A549 (cell line): ENCODE data around the gene PRSS27. TPM values are rescaled to one million over a fixed set of nuclear protein-coding genes. Genes with fewer than 3 reads are reported as not detected.
A peak's percentile ranks its signal among the peaks of the same experiment; 100 is the strongest.

ENCODE experiments used
- ATAC-seq, 2 experiments: fragments of 200-7000 bp in 1 of 2; fragments of >200 bp in 1 of 2; cut with Nextera tagmentation in 1 of 2; cut with Tn5 transposase in 1 of 2; 3 replicates each; pipeline versions ENCODE4 v1.8.0 to v1.9.1; 2018 to 2020; ENCODE audit warnings: mild to moderate bottlenecking in 1 of 2, moderate library complexity in 1 of 2
- CTCF ChIA-PET: fragments of 300-600 bp; sonication (Branson Sonifier 250); formaldehyde crosslinking; extraction: SDS; loops from one replicate; lab custom pipeline; 2021; ENCODE audit warnings: antibody characterized with exemption, inconsistent platforms; lab: Yijun Ruan, JAX
- POLR2A ChIA-PET: fragments of 350-600 bp; formaldehyde crosslinking; extraction: SDS; loops from one replicate; lab custom pipeline; 2021; ENCODE audit warnings: antibody characterized with exemption, inconsistent platforms; lab: Yijun Ruan, JAX
- DNase-seq, 2 experiments: peaks; one replicate each; pipeline versions ENCODE4 v3.0.0 to v3.0.0-alpha.2; 2011 to 2016; ENCODE audit warnings: low read depth in 1 of 2, low spot score in 1 of 2
- FAIRE-seq: peaks from 2 replicates; lab custom pipeline; 2011; peaks lifted over from hg19 to GRCh38; lab: Jason Lieb, UNC
- H3K27ac ChIP-seq, 2 experiments: fragments of >200 bp; sonication (Bioruptor Twin); formaldehyde crosslinking; 3 replicates each; pipeline ENCODE4 v1.5.1; 2016 to 2017
- H3K4me1 ChIP-seq: fragments of >200 bp; sonication (Bioruptor Twin); formaldehyde crosslinking; 3 replicates; pipeline ENCODE4 v1.6.1; 2016
- H3K4me2 ChIP-seq: fragments of >200 bp; sonication (Bioruptor Twin); formaldehyde crosslinking; 3 replicates; pipeline ENCODE4 v1.6.1; 2016
- H3K4me3 ChIP-seq: fragments of >200 bp; sonication (Bioruptor Twin); formaldehyde crosslinking; 3 replicates; pipeline ENCODE4 v1.5.1; 2016
- H3K9me3 ChIP-seq: fragments of >200 bp; sonication (Bioruptor Twin); formaldehyde crosslinking; 3 replicates; pipeline ENCODE4 v1.6.1; 2016
- CEBPB ChIP-seq, 2 experiments: fragments of >200 bp in 1 of 2; sonication (Bioruptor Twin) in 1 of 2; formaldehyde crosslinking in 1 of 2; IDR thresholded peaks; 2 replicates each; pipeline ENCODE4 v1.6.1; 2012 to 2016
- CHD2 ChIP-seq: fragments of 150-350 bp; IDR thresholded peaks from 2 replicates; pipeline ENCODE4 v1.6.1; 2014; ENCODE audit warnings: low read length; ENCODE audit not compliant: partially characterized antibody
- ESRRA ChIP-seq: fragments of 150-350 bp; IDR thresholded peaks from 2 replicates; pipeline ENCODE4 v1.6.1; 2014; ENCODE audit warnings: mild to moderate bottlenecking, low read length, borderline replicate concordance
- FOSB ChIP-seq: fragments of 250-450 bp; sonication (Bioruptor Pico); IDR thresholded peaks from 2 replicates; pipeline ENCODE4 v1.5.0; 2020; ENCODE audit warnings: mild to moderate bottlenecking, moderate library complexity
- FOSL2 ChIP-seq, 2 experiments: fragments of 450-650 bp in 1 of 2; fragments of >200 bp in 1 of 2; sonication (Bioruptor Twin) in 1 of 2; formaldehyde crosslinking; IDR thresholded peaks; 2 replicates each; pipeline versions ENCODE4 v1.5.0 to v1.6.1; 2016 to 2020; ENCODE audit warnings: mild to moderate bottlenecking in 1 of 2, moderate library complexity in 1 of 2
- FOXS1 ChIP-seq: fragments of 250-450 bp; sonication (Bioruptor Pico); IDR thresholded peaks from 2 replicates; pipeline ENCODE4 v1.5.0; 2020; ENCODE audit warnings: mild to moderate bottlenecking, moderate library complexity
- GATA3 ChIP-seq: IDR thresholded peaks from 2 replicates; pipeline ENCODE4 v1.6.1; 2012; ENCODE audit warnings: borderline replicate concordance
- HDAC2 ChIP-seq: fragments of 200-600 bp; sonication (generic); IDR thresholded peaks from 2 replicates; pipeline ENCODE4 v1.6.1; 2016
- HEYL ChIP-seq: fragments of 250-450 bp; sonication (Bioruptor Pico); IDR thresholded peaks from 2 replicates; pipeline ENCODE4 v1.8.0; 2021; ENCODE audit warnings: mild to moderate bottlenecking, moderate library complexity
- HOXB5 ChIP-seq: fragments of 250-450 bp; sonication (Bioruptor Pico); IDR thresholded peaks from 2 replicates; pipeline ENCODE4 v1.5.0; 2020; ENCODE audit warnings: mild to moderate bottlenecking, moderate library complexity
- JUN ChIP-seq, 2 experiments: fragments of >200 bp; sonication (Bioruptor Twin); formaldehyde crosslinking; IDR thresholded peaks; 2 replicates in 1 of 2; 3 replicates in 1 of 2; pipeline ENCODE4 v1.6.1; 2016 to 2017
- KDM5A ChIP-seq: fragments of 200-600 bp; sonication (generic); IDR thresholded peaks from 2 replicates; pipeline ENCODE4 v1.6.1; 2016; ENCODE audit warnings: antibody characterized with exemption, mild to moderate bottlenecking
- MAFK ChIP-seq: fragments of 450-650 bp; IDR thresholded peaks from 2 replicates; pipeline ENCODE4 v1.6.1; 2014; ENCODE audit not compliant: partially characterized antibody
- MAZ ChIP-seq: fragments of 150-350 bp; IDR thresholded peaks from 2 replicates; pipeline ENCODE4 v1.6.1; 2014; ENCODE audit warnings: antibody characterized with exemption, low read depth, low read length, borderline replicate concordance
- NR3C1 ChIP-seq: fragments of >200 bp; sonication (Bioruptor Twin); formaldehyde crosslinking; IDR thresholded peaks from 3 replicates; pipeline ENCODE4 v1.6.1; 2017
- POLR2AphosphoS2 ChIP-seq: conservative IDR thresholded peaks from 2 replicates; pipeline ENCODE4 v1.6.1; 2012; ENCODE audit warnings: low read length, improper control_type of control experiment, inconsistent platforms
- RNF2 ChIP-seq: fragments of 200-600 bp; sonication (generic); IDR thresholded peaks from 2 replicates; pipeline ENCODE4 v1.6.1; 2016; ENCODE audit warnings: low read depth, mild to moderate bottlenecking, antibody characterized with exemption, moderate library complexity, borderline replicate concordance
- SREBF2 ChIP-seq: fragments of 450-650 bp; IDR thresholded peaks from 2 replicates; pipeline ENCODE4 v1.6.1; 2014; ENCODE audit warnings: mild to moderate bottlenecking, moderate library complexity
- TFCP2L1 ChIP-seq: fragments of 250-450 bp; sonication (Bioruptor Pico); IDR thresholded peaks from 2 replicates; pipeline ENCODE4 v1.5.0; 2021; ENCODE audit warnings: mild to moderate bottlenecking
- TP53 ChIP-seq: fragments of 250-450 bp; sonication (Bioruptor Pico); IDR thresholded peaks from 2 replicates; pipeline ENCODE4 v1.5.0; 2021; ENCODE audit warnings: mild to moderate bottlenecking, moderate library complexity
- WGBS: methylation state at CpG from one replicate; pipeline ENCODE4 v1.1.6; 2017; ENCODE audit errors: missing lambda C conversion rate; 5-methylcytosine and 5-hydroxymethylcytosine counted together
- polyA plus RNA-seq, 4 experiments: library from polyadenylated mRNA; depleted of rRNA in 3 of 4; stranded (reverse); fragments of >200 nt; fragmentation: RNase III in 1 of 4; extraction: RNeasy Plus Mini Kit Qiagen cat#74134 plus additional on column Dnase treatment in 1 of 4; gene quantifications; 2 replicates in 3 of 4; 3 replicates in 1 of 4; pipeline ENCODE4 v1.2.3, GENCODE V29; 2011 to 2017
- TF ChIP-seq, protein P1 (sequence below): fragments of 150-350 bp; IDR thresholded peaks from 2 replicates; pipeline ENCODE4 v1.6.1; 2014; ENCODE audit warnings: low read depth, mild to moderate bottlenecking, low read length
- TF ChIP-seq, protein P2 (sequence below): IDR thresholded peaks from 2 replicates; pipeline ENCODE4 v1.6.1; 2012; ENCODE audit warnings: low read depth, borderline replicate concordance
- TF ChIP-seq, protein P3 (sequence below): fragments of >200 bp; sonication (Bioruptor Twin); formaldehyde crosslinking; IDR thresholded peaks from 2 replicates; pipeline ENCODE4 v1.6.1; 2016

Gene PRSS27
- polyA plus RNA-seq, 2 of the 4 experiments (the other 2 are of a cell fraction), result 1.00 to 1.2 TPM

DNA sequence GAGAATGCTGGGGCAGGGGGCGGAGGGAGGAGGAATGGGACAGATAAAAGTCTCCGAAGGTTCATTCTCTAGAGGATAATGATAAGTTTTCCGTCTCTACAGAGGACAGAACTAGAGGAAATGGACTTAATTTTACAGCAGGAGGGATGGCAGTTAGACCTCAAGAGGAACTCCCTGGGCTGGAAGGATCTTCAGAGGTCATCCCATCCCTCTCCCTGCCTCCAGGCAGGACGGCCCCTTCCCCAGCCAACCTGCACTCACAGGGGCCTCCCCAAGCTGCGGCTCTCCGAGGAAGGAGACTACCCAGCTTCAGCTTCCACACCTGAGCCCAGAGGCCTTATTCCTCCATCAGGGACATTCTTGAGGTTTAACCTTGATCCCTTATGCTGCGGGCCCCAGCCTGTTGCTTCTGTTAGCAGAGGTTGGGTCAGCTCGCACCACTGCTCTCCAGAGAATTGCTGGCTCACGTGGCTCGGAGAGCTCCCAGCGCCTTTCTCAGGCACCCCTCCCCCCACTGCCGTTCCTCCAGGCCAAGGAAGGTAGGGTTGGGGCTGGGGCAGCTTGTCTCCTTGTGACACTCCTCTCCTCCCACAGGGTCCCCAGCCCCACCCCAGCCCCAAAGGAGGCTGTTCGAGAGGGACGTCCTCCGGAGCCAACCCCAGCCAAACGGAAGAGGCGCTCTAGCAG is 48.5 kb upstream of the PRSS27 start:
- no peaks in the 10 kb centered on the region for H3K9me3 ChIP-seq
- ChIA-PET POLR2A (interaction anchor here (0.7 to 1.2 kb wide), 3 partner anchors 9 to 16 kb away, joined by 3 to 4 read pairs (median 3); partner anchors contain the start of gene SRRM2), CTCF (interaction anchor here (0.7 to 2.8 kb wide), 15 partner anchors 9 to 215 kb away, joined by 3 to 10 read pairs (median 4); partner anchors contain the start of genes PRSS41 and SRRM2)
- ATAC-seq (no peak), DNase-seq (no peak), FAIRE-seq (no peak)
- peak overlapping the region in 1 of 2 experiments; percentile 52; a peak in 1 of 6 replicates for H3K27ac ChIP-seq
- no peak overlapping the region for H3K4me2 ChIP-seq
- no peak overlapping the region for H3K4me3 ChIP-seq
- TF ChIP-seq HOXB5 (no peak), FOSB (CRISPR knock-in tag) (no peak), ESRRA (no peak), SREBF2 (no peak), POLR2AphosphoS2 (no peak), FOSL2 (IDR thresholded peaks at IDR 0.05) (no peak), FOSL2 (CRISPR knock-in tag; IDR thresholded peaks at IDR 0.05) (no peak), KDM5A (no peak)
- TF ChIP-seq, protein P1, sequence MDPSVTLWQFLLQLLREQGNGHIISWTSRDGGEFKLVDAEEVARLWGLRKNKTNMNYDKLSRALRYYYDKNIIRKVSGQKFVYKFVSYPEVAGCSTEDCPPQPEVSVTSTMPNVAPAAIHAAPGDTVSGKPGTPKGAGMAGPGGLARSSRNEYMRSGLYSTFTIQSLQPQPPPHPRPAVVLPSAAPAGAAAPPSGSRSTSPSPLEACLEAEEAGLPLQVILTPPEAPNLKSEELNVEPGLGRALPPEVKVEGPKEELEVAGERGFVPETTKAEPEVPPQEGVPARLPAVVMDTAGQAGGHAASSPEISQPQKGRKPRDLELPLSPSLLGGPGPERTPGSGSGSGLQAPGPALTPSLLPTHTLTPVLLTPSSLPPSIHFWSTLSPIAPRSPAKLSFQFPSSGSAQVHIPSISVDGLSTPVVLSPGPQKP, result no peak
- TF ChIP-seq, protein P2, sequence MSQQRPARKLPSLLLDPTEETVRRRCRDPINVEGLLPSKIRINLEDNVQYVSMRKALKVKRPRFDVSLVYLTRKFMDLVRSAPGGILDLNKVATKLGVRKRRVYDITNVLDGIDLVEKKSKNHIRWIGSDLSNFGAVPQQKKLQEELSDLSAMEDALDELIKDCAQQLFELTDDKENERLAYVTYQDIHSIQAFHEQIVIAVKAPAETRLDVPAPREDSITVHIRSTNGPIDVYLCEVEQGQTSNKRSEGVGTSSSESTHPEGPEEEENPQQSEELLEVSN, result no peak
- H3K4me1 ChIP-seq, result peaks cover 44% of the 10 kb centered on the region
- WGBS, result 90% methylated on average over 17 of the region's 17 CpGs

DNA sequence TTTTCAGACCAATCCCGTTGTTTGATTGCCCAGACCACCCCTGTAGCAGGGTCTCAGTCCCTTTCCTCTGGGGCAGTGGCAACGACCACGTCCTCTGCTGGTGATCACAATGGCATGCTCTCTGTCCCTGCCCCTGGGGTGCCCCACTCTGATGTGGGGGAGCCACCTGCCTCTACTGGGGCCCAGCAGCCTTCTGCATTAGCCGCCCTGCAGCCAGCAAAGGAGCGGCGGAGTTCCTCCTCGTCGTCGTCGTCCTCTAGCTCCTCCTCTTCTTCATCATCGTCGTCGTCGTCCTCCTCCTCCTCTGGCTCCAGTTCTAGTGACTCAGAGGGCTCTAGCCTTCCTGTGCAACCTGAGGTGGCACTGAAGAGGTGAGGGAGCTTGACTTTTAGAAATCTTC is 47.9 kb upstream of the PRSS27 start:
- FAIRE-seq, result no peak
- Histone ChIP-seq H3K4me1 (peaks cover 38% of the 10 kb centered on the region), H3K4me3 (no peak overlapping the region), H3K27ac (no peak overlapping the region), H3K9me3 (no peaks in the 10 kb centered on the region), H3K4me2 (no peak overlapping the region)
- WGBS, result 72% methylated on average over 14 of the region's 14 CpGs
- DNase-seq, result no peak
- ChIA-PET POLR2A (interaction anchor here (0.7 to 1.2 kb wide), 2 partner anchors 15 to 16 kb away, joined by 3 to 4 read pairs; partner anchors contain the start of gene SRRM2), CTCF (interaction anchor here (1.0 to 2.8 kb wide), 7 partner anchors 9 to 215 kb away, joined by 3 to 9 read pairs (median 4); partner anchors contain the start of gene SRRM2)
- no peak for ATAC-seq
- TF ChIP-seq RNF2 (no peak), TP53 (CRISPR knock-in tag) (no peak)

DNA sequence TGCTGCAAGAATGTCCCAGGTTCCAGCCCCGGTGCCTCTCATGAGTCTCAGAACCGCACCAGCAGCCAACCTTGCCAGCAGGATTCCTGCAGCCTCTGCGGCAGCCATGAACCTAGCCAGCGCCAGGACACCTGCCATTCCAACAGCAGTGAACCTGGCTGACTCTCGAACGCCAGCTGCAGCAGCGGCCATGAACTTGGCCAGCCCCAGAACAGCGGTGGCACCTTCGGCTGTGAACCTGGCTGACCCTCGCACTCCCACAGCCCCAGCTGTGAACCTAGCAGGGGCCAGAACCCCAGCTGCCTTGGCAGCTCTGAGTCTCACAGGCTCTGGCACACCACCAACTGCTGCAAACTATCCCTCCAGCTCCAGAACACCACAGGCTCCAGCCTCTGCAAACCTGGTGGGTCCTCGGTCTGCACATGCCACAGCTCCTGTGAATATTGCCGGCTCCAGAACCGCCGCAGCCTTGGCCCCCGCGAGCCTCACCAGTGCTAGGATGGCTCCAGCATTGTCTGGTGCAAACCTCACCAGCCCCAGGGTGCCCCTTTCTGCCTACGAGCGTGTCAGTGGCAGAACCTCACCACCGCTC is 47.2 kb upstream of the PRSS27 start:
- no peak overlapping the region for H3K4me3 ChIP-seq
- no peak; a peak in 2 of 6 replicates for ATAC-seq
- no peak for DNase-seq
- WGBS, result 93% methylated on average over 15 of the region's 19 CpGs
- CTCF ChIA-PET, result interaction anchor here (0.7 to 2.8 kb wide), 9 partner anchors 8 to 102 kb away, joined by 3 to 9 read pairs (median 4); partner anchors contain the start of gene SRRM2
- POLR2A ChIA-PET, result no interaction called here
- H3K27ac ChIP-seq, result no peak overlapping the region
- no peaks in the 10 kb centered on the region for H3K9me3 ChIP-seq
- FAIRE-seq, result no peak
- TF ChIP-seq, protein P3, sequence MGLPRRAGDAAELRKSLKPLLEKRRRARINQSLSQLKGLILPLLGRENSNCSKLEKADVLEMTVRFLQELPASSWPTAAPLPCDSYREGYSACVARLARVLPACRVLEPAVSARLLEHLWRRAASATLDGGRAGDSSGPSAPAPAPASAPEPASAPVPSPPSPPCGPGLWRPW, result no peak
- no peak for TF ChIP-seq HDAC2
- TF ChIP-seq NR3C1, result no peak
- TF ChIP-seq, protein P2, result no peak
- TF ChIP-seq MAFK, result no peak
- TF ChIP-seq FOXS1, result no peak
- no peak for TF ChIP-seq SREBF2
- no peak for TF ChIP-seq MAZ
- TF ChIP-seq JUN (IDR thresholded peaks at IDR 0.05), result no peak
- TF ChIP-seq HEYL (CRISPR knock-in tag), result no peak
- TF ChIP-seq CHD2, result no peak
- TF ChIP-seq GATA3, result no peak
- TF ChIP-seq TFCP2L1 (CRISPR knock-in tag), result no peak
- TF ChIP-seq CEBPB (IDR thresholded peaks at IDR 0.05), result no peak
- TF ChIP-seq KDM5A, result no peak
- H3K4me1 ChIP-seq, result peaks cover 38% of the 10 kb centered on the region
- H3K4me2 ChIP-seq, result no peak overlapping the region
